Measurements from ENCODE around the gene PACS1.
A peak's percentile ranks its signal among the peaks of the same experiment; 100 is the strongest.

DNA sequence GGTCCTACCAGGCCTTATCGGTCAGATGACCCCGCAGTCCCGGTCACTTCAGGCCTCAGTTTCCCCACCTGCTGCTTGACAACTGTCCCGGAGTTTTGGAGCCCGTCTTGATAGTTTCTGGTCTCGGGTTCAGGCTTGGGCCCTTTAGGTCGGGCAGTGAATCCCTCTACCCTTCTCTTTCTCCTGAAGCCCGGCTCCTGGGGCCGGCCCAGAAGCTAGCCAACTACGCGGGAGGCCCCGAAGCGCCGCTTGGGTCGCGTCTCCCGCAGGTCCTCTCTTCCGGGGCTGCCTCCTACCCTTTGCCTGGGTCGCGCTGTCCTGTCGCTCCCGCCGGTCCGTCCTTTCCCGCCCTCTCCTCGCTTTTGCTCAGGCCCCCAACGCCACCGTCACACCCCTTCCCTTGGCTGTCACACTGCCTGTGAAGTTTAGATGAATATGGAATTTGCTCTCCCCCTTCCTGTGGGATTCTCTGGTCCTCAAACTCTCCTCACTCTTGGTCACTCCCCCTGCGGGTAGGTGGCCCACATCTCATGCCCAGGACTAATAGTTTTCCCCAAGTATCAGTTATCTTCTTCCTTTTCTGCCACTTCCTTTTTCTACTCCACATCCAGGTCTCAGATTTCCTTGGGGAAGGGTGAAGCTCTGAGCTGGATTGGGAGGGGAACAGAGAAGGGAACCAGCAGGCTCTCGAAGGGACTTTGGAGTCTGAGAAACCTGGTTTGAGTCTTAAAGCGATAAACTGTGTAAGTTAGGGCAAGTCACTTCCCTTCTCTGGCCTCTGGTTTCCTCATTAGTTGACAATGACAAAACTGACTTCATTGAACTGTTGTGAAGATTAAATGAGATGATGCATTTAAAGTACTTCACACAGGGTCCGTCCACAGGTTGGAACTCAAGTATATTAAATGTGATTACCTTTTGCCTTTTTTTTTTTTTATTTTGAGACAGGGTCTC, 199.2 kb downstream of the PACS1 start:
- TF ChIP-seq CTCF (IDR thresholded peaks at IDR 0.05; ENCODE audit: low read depth, low read length) (peak; percentile 23; the same call in 1 of the 2 replicates), EZH2phosphoT487 (IDR thresholded peaks at IDR 0.05; ENCODE audit: low read depth) (no peak)
